ENCODE data around the gene RPE65.

- no peak for TF ChIP-seq EZH2 (IDR thresholded peaks at IDR 0.05)
- TF ChIP-seq POLR2AphosphoS5 (IDR thresholded peaks at IDR 0.05; ENCODE audit: borderline replicate concordance, low read depth, low read length): no peak
These were observed 9.3 kb upstream of the RPE65 start for GRCh38 chr1:68459091-68459490.

All from SK-N-MC (cell line).